Gastroesophageal sphincter (tissue), 3 donors: ENCODE measurements around the gene LTBP1.

ENCODE experiments used
- EP300 ChIP-seq: sonication (generic); formaldehyde crosslinking; IDR thresholded peaks from one replicate; pipeline ENCODE4 v1.6.1; 2017; ENCODE audit warnings: antibody characterized with exemption, mild to moderate bottlenecking
- POLR2A ChIP-seq, 2 donors: fragments of 450-650 bp; IDR thresholded peaks; one replicate each; pipeline ENCODE4 v1.6.1; 2017; ENCODE audit warnings: antibody characterized with exemption in 2 of 2, mild to moderate bottlenecking in 2 of 2, moderate library complexity in 1 of 2
- POLR2AphosphoS5 ChIP-seq: sonication (generic); formaldehyde crosslinking; IDR thresholded peaks from one replicate; pipeline ENCODE4 v1.6.1; 2017; ENCODE audit warnings: antibody characterized with exemption
- TF ChIP-seq, protein P1 (sequence below), 4 experiments: fragments of 200-600 bp in 2 of 4; fragments of 450-650 bp in 2 of 4; sonication (generic) in 1 of 4; IDR thresholded peaks; one replicate each; pipeline ENCODE4 v1.5.1; 2017 to 2019; ENCODE audit warnings: antibody characterized with exemption in 4 of 4, mild to moderate bottlenecking in 2 of 4, moderate library complexity in 2 of 4

DNA sequence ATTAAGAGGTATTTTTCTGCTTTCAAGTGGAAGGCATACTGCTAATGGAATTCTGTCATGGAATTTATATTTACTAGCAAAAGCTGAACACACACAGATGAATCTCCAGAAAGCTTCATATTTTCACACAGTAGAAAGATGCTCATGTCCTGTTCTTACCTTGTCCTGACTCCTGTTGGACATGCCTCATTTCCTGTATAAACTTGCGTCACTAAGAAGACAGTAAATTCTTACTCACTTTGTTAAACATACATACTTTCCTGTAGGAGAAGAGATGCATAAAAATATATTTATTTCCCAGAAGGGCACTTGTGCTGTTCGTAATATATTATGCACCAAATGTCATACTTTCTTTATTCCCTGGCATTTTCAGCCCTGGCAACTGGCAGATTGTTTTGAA lies 291.4 kb downstream of the LTBP1 start:
- TF ChIP-seq POLR2AphosphoS5 (peak; percentile 77), EP300 (no peak), POLR2A (IDR thresholded peaks at IDR 0.05) (no peak)
- TF ChIP-seq, protein P1, sequence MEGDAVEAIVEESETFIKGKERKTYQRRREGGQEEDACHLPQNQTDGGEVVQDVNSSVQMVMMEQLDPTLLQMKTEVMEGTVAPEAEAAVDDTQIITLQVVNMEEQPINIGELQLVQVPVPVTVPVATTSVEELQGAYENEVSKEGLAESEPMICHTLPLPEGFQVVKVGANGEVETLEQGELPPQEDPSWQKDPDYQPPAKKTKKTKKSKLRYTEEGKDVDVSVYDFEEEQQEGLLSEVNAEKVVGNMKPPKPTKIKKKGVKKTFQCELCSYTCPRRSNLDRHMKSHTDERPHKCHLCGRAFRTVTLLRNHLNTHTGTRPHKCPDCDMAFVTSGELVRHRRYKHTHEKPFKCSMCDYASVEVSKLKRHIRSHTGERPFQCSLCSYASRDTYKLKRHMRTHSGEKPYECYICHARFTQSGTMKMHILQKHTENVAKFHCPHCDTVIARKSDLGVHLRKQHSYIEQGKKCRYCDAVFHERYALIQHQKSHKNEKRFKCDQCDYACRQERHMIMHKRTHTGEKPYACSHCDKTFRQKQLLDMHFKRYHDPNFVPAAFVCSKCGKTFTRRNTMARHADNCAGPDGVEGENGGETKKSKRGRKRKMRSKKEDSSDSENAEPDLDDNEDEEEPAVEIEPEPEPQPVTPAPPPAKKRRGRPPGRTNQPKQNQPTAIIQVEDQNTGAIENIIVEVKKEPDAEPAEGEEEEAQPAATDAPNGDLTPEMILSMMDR (IDR thresholded peaks at IDR 0.05): no peak
